ENCODE data around the gene NCF1.
"Not testable (repeated sequence)": the region's sequence is repeated elsewhere in the genome, so short reads cannot be mapped to it uniquely, and the experiment has no call there.

NCF1 gene

DNA sequence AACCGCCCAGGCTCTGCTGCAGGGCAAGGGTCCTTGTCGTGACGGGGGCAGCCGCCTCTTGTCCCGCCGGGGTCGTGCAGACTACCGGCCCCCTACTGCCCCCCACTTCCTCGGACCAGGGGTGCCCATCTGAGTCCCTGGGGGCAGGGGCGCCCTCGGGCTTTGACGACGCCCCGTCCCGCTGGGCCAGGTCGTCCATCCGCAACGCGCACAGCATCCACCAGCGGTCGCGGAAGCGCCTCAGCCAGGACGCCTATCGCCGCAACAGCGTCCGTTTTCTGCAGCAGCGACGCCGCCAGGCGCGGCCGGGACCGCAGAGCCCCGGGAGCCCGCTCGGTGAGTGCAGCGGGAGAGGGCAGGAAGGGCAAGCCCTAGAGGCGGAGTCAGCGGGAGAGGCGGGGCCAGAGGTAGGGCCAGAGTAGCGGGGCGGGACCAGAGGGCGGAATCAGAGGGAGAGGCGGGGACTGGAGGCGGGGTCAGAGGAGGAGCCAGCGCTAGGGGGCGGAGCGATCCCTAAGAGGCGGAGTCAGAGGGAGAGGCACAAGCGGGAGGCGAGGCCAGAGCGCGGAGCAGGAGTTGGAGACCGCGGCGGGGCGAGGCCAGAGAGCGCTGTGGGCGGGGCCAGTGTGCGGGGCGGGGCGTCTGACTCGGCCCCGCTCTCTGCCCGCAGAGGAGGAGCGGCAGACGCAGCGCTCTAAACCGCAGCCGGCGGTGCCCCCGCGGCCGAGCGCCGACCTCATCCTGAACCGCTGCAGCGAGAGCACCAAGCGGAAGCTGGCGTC is 14.7 kb downstream of the NCF1 start:
- DNase-seq: peak; percentile 17

DNA sequence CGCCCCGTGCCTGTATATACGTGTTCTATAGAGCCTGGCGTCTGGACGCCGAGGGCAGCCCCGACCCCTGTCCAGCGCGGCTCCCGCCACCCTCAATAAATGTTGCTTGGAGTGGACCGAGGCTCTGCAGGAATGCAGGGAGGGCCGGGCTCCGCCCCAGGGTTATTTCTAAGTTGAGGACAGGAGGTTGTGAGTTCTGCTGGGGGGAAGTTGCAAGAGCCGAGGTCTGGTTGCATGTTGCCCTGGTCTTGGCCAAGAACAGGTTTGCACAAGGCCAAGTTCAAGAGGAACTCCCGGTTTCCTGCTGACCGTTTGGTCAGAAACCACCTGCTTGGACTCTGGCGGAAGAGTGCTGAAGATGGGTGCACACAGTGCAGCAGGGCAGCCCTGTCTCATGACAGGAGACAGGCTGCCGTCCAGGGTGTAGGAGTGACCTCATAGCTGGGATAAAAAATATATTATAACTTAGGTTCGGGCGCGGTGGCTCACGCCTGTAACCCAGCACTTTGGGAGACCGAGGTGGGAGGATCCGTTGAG is 15.5 kb downstream of the NCF1 start:
- not testable (repeated sequence) for DNase-seq

DNA sequence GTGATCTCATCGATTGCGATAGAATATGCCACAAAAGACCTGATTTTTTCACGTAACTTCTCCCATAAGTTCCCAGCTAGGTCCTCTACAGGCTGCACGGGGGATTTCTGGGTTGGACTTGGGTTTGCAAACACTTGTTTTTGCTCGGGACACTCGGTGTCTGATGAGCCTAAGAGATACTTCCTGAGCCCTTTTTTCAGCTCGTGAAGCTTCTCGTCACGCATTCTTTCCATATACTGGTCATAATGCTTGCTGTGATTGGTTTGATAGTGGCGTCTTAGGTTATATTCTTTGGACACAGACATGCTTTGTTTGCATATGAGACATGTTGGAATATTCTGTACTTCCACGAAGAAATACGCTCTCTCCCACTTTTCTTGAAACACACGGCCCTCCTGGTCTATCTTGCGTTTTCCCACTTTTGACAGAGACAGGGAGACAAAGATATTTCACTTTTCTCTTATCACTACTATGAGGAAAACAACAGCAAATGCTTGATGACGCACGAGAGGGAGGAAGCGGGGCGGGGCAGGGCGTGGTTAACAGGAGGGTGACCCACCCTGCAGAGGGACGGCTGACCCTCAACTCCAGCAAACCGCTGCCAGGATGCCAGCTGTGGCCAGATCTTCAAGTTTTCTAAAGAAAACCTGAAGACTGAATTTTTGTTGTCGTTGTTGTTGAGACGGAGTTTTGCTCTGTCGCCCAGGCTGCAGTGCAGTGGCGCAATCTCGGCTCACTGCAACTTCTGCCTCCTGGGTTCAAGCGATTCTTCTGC is 24.2 kb downstream of the NCF1 start:
- DNase-seq: not testable (repeated sequence)

DNA sequence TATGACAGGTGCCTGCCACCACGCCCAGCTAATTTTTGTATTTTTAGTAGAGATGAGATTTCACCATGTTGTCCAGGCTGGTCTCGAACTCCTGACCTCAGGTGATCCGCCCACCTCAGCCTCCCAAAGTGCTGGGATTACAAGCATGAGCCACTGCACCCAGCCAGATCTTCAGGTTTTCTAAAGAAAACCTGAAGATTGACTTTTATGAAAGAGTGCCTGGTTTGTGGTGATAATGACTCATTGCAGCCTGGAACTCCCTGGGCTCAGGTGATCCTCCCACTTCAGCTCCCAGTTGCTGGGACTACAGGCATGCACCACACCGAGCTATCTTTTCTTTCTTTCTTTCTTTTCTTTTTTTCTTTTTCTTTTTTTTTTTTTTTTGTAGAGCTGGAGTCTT is 24.8 kb downstream of the NCF1 start:
- DNase-seq: not testable (repeated sequence)

DNA sequence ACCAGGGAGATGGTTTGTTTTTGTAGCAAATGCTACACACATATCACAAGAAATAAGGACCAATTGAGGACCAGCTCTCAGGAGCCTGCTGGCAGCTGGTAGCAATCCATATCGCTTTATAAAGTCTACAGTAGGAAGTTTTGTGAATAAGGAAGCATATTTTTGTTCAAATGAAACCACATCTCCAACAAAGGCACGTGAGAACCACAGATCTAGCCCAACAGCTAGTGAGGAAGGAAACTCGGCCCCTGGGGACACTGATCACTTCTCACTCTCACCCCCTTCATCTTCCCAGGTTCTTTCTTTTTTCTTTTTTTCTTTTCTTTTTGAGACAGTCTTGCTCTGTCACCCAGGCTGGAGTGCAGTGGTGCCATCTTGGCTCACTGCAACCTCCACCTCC is 42.1 kb downstream of the NCF1 start:
- not testable (repeated sequence) for DNase-seq

DNA sequence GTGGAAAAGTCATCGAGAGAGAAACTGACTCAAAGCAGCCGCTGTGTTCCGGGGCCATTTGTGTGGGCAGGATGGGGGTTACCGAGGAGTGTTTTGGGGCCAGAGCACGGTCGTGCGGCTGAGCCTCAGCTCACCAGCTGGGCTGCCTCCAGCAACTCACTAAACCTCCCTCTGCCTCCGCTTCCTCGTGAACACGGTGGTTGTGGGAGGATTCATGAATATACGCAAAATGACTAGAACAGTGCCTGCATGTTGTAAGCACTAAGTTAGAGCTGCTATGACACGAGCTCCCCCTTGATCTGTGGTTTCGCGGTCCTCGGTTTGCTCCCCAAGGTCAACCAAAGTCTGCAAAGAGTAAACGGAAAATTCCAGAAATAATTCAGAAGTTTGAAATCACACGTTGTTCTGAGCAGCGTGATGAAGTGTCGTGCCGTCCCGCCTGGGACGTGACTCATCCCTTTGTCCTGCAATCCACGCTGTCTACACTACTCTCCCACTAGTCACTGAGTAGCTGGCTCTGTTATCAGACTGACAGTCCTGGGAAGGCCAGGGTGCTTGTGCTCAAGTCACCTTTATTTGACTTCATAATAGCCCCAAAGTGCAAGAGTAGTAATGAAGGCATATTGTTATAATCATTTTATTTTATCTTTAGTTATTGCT is 46.5 kb downstream of the NCF1 start:
- DNase-seq: not testable (repeated sequence)

DNA sequence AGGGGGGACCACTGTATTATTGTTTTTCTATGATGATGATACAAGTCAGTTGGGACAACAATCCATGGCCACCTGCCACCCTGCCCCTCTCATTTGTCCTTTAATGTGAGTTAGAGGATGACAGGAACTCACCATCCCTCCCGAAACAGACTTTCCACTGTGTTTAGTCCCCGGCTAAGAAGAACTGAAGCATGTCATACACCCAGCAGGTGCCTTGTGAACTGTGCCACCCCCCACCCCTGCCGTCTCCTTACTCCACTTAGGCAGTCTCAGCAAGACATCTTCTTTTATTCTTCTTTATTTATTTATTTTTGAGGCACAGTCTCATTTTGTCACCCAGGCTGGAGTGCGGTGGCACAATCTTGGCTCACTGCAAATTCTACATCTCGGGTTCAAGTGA is 47.4 kb downstream of the NCF1 start:
- DNase-seq: not testable (repeated sequence)

DNA sequence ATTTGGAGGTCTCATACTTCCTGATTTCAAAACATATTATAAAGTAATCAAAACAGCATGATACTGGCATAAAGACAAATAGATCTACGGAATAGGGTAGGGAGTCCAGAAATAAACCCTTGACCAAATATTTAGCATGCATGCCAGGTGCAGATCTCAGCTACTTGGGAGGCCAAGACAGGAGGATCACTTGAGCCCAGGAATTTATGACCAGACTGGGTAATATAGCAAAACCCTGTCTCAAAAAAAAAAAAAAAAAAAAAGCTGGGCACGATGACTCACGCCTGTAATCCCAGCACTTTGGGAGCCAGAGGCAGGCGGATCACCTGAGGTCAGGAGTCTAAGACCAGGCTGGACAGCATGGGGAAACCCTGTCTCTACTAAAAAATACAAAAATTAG is 56.1 kb downstream of the NCF1 start:
- DNase-seq: not testable (repeated sequence)

DNA sequence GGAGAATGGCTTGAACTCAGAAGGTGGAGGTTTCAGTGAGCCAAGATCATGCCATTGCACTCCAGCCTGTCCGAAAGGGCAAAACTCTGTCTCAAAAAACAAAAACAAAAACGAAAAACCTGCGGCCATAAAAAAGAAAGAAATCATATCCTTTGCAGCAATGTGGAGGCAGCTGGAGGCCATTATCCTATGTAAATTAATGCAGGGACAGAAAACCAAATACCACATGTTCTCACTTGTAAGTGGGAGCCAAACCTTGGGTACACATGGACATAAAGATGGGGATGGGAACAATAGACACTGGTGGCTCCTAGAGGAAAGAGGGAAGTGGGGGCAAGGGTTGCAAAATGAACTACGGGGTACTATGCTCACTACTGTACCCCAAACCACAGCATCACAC is 56.6 kb downstream of the NCF1 start:
- DNase-seq: not testable (repeated sequence)

Measured in NCI-H2029 treated with DMSO at 0.1 percent for 48 hours (cell line).